Fibroblast of lung (primary cell): ENCODE results near the gene NFKBIB. TPM values are rescaled to one million over a fixed set of nuclear protein-coding genes. Genes with fewer than 3 reads are reported as not detected.

ENCODE experiments used
- DNase-seq, 2 donors: peaks; one replicate each; pipeline versions ENCODE4 v3.0.0 to v3.0.0-alpha.2; 2010; ENCODE audit warnings: low read depth in 2 of 2
- H2AFZ ChIP-seq: 2 replicates; pipeline ENCODE4 v1.5.1; 2012; ENCODE audit warnings: low read length, control low read depth, inconsistent platforms
- H3K27ac ChIP-seq: 2 replicates; pipeline ENCODE4 v1.5.1; 2011; ENCODE audit warnings: low read length, control low read depth; ENCODE audit not compliant: insufficient read depth
- H3K27me3 ChIP-seq: 2 replicates; pipeline ENCODE4 v1.5.1; 2011; ENCODE audit warnings: mild to moderate bottlenecking, low read length; ENCODE audit not compliant: control insufficient read depth, insufficient read depth
- H3K36me3 ChIP-seq: 2 replicates; pipeline ENCODE4 v1.5.1; 2011; ENCODE audit warnings: low read length; ENCODE audit not compliant: control insufficient read depth, insufficient read depth
- H3K4me1 ChIP-seq: 2 replicates; pipeline ENCODE4 v1.5.1; 2011; ENCODE audit warnings: low read length; ENCODE audit not compliant: control insufficient read depth, insufficient read depth; ENCODE audit errors: extremely low read depth
- H3K4me2 ChIP-seq: 2 replicates; pipeline ENCODE4 v1.5.1; 2011; ENCODE audit warnings: low read length, control low read depth; ENCODE audit not compliant: insufficient read depth; ENCODE audit errors: extremely low read depth
- H3K4me3 ChIP-seq, 4 experiments: fragments of 200-600 bp in 1 of 4; sonication (generic) in 1 of 4; replicated peaks in 1 of 4; 2 replicates each; pipeline ENCODE4 v1.5.1; 2011 to 2016; ENCODE audit warnings: low read length in 4 of 4, low read depth in 3 of 4, mild to moderate bottlenecking in 3 of 4, control low read depth in 2 of 4, inconsistent platforms in 1 of 4, mixed read lengths in 1 of 4; ENCODE audit not compliant: insufficient read depth in 1 of 4; ENCODE audit errors: control extremely low read depth in 1 of 4
- H3K79me2 ChIP-seq: 2 replicates; pipeline ENCODE4 v1.5.1; 2012; ENCODE audit warnings: mild to moderate bottlenecking, low read length, inconsistent platforms; ENCODE audit not compliant: control insufficient read depth, insufficient read depth
- H3K9ac ChIP-seq: 2 replicates; pipeline ENCODE4 v1.5.1; 2011; ENCODE audit warnings: mild to moderate bottlenecking, low read length, control low read depth; ENCODE audit not compliant: insufficient read depth
- H3K9me3 ChIP-seq: 2 replicates; pipeline ENCODE4 v1.5.1; 2012; ENCODE audit warnings: low read depth, low read length; ENCODE audit not compliant: control insufficient read depth, insufficient read depth
- H4K20me1 ChIP-seq: 2 replicates; pipeline ENCODE4 v1.5.1; 2011; ENCODE audit warnings: low read length; ENCODE audit not compliant: control insufficient read depth, insufficient read depth; ENCODE audit errors: extremely low read depth
- EZH2 ChIP-seq: IDR thresholded peaks from 2 replicates; pipeline ENCODE4 v1.5.1; 2012; ENCODE audit warnings: low read length, control low read depth, mild to moderate bottlenecking; ENCODE audit errors: missing control alignments
- polyA plus RNA-seq, 2 donors: library from polyadenylated mRNA; depleted of rRNA in 1 of 2; stranded (reverse) in 1 of 2; unstranded in 1 of 2; fragments of >200 nt; gene quantifications; 2 replicates each; pipeline ENCODE4 v1.2.1, GENCODE V29; 2011 to 2012; ENCODE audit warnings: missing spikeins in 1 of 2
- total RNA-seq: library from RNA; depleted of rRNA; stranded (reverse); fragments of >200 nt; gene quantifications from 2 replicates; pipeline ENCODE4 v1.2.1, GENCODE V29; 2014

The NFKBIB gene
- total and polyA plus RNA-seq, 2 donors (not counting 1 experiment from before 2014, with no cell fraction given), result 8.3 to 10.9 TPM

GRCh38 chr19:38958301-38958700 lies 58.5 kb downstream of the NFKBIB start:
- Histone ChIP-seq H3K4me1 (no peaks in the 10 kb centered on the region), H3K79me2 (no peaks in the 10 kb centered on the region), H3K36me3 (no peaks in the 10 kb centered on the region), H2AFZ (no peak overlapping the region), H4K20me1 (no peaks in the 10 kb centered on the region), H3K9me3 (no peaks in the 10 kb centered on the region), H3K9ac (no peak overlapping the region), H3K4me3 (no peak overlapping the region), H3K4me2 (no peak overlapping the region), H3K27me3 (no peaks in the 10 kb centered on the region), H3K27ac (no peak overlapping the region)
- no peak for DNase-seq
- TF ChIP-seq EZH2, result no peak

Other genes with a start within 250 kb of the NFKBIB start
- 0.26 and 0.50 TPM in 2 replicates for gene CAPN12, start 155.5 kb upstream of the NFKBIB start, total RNA-seq
- 0.07 and 0.20 TPM in 2 replicates for gene CAPN12, start 155.5 kb upstream of the NFKBIB start, polyA plus RNA-seq
- gene LGALS7, start 126.5 kb upstream of the NFKBIB start, total RNA-seq, result not detected in 2 replicates
- not detected in 2 replicates for gene LGALS7, start 126.5 kb upstream of the NFKBIB start, polyA plus RNA-seq
- gene LGALS7B, start 110.8 kb upstream of the NFKBIB start, total RNA-seq, result not detected in 2 replicates
- 0.28 TPM in 1 of 2 replicates, not detected in the other for gene LGALS7B, start 110.8 kb upstream of the NFKBIB start, polyA plus RNA-seq
- gene LGALS4, start 87.0 kb upstream of the NFKBIB start, total RNA-seq, result not detected in 2 replicates
- not detected in 2 replicates for gene LGALS4, start 87.0 kb upstream of the NFKBIB start, polyA plus RNA-seq
- 41.1 and 46.4 TPM in 2 replicates for gene ECH1, start 68.2 kb upstream of the NFKBIB start, total RNA-seq
- gene ECH1, start 68.2 kb upstream of the NFKBIB start, polyA plus RNA-seq, result 37.8 and 40.0 TPM in 2 replicates
- gene HNRNPL, start 50.0 kb upstream of the NFKBIB start, total RNA-seq, result 144 and 184 TPM in 2 replicates
- gene HNRNPL, start 50.0 kb upstream of the NFKBIB start, polyA plus RNA-seq, result 189 and 275 TPM in 2 replicates
- 2.6 and 3.5 TPM in 2 replicates for gene RINL, start 21.7 kb upstream of the NFKBIB start, total RNA-seq
- 0.59 and 0.86 TPM in 2 replicates for gene RINL, start 21.7 kb upstream of the NFKBIB start, polyA plus RNA-seq
- 50.8 and 51.7 TPM in 2 replicates for gene SIRT2, start 351 bp upstream of the NFKBIB start, total RNA-seq
- gene SIRT2, start 351 bp upstream of the NFKBIB start, polyA plus RNA-seq, result 38.7 and 45.4 TPM in 2 replicates
- gene CCER2, start 12.2 kb downstream of the NFKBIB start, total RNA-seq, result not detected in 2 replicates
- 0.06 TPM in 1 of 2 replicates, not detected in the other for gene CCER2, start 12.2 kb downstream of the NFKBIB start, polyA plus RNA-seq
- 5.6 and 10.4 TPM in 2 replicates for gene SARS2, start 30.8 kb downstream of the NFKBIB start, total RNA-seq
- 7.2 and 10.1 TPM in 2 replicates for gene SARS2, start 30.8 kb downstream of the NFKBIB start, polyA plus RNA-seq
- 21.8 and 22.3 TPM in 2 replicates for gene MRPS12, start 31.0 kb downstream of the NFKBIB start, total RNA-seq
- 14.7 and 20.1 TPM in 2 replicates for gene MRPS12, start 31.0 kb downstream of the NFKBIB start, polyA plus RNA-seq
- gene FBXO17, start 75.8 kb downstream of the NFKBIB start, total RNA-seq, result 25.8 and 26.7 TPM in 2 replicates
- gene FBXO17, start 75.8 kb downstream of the NFKBIB start, polyA plus RNA-seq, result 9.8 and 10.2 TPM in 2 replicates
- gene FBXO27, start 132.6 kb downstream of the NFKBIB start, total RNA-seq, result 3.6 and 3.9 TPM in 2 replicates
- gene FBXO27, start 132.6 kb downstream of the NFKBIB start, polyA plus RNA-seq, result 0.83 and 1.6 TPM in 2 replicates
- not detected in 2 replicates for gene ACP7, start 184.4 kb downstream of the NFKBIB start, total RNA-seq
- 0.02 TPM in 1 of 2 replicates, not detected in the other for gene ACP7, start 184.4 kb downstream of the NFKBIB start, polyA plus RNA-seq
- gene PAK4, start 225.8 kb downstream of the NFKBIB start, total RNA-seq, result 2.8 and 4.6 TPM in 2 replicates
- gene PAK4, start 225.8 kb downstream of the NFKBIB start, polyA plus RNA-seq, result 8.4 and 17.7 TPM in 2 replicates